Measurements from ENCODE around the gene FARS2.

GRCh38 chr6:5531161-5531560 is 269.8 kb downstream of the FARS2 start:
- no peak for TF ChIP-seq CTCF (conservative IDR thresholded peaks at IDR 0.05; ENCODE audit: low read depth, low read length)
- TF ChIP-seq EZH2 (IDR thresholded peaks at IDR 0.05; ENCODE audit: borderline replicate concordance, low read depth, low read length, poor library complexity, severe bottlenecking) = no peak

Measured in A673 (cell line).